Heart left ventricle (tissue), 13 donors: Measurements from ENCODE around the gene ZNG1B.
"Not testable (repeated sequence)": the region's sequence is repeated elsewhere in the genome, so short reads cannot be mapped to it uniquely, and the experiment has no call there.

ENCODE experiments used
- POLR2A ChIP-seq, 2 donors: fragments of 450-650 bp; IDR thresholded peaks; one replicate each; pipeline ENCODE4 v1.6.1; 2017; ENCODE audit warnings: antibody characterized with exemption in 2 of 2, mild to moderate bottlenecking in 2 of 2, moderate library complexity in 2 of 2
- TF ChIP-seq, protein P1 (sequence below), 12 donors: fragments of 200-600 bp; sonication (generic) in 4 of 12; IDR thresholded peaks; one replicate each; pipeline versions ENCODE4 v1.5.0 to v1.8.0; 2018 to 2022; ENCODE audit warnings: antibody characterized with exemption in 12 of 12, mild to moderate bottlenecking in 5 of 12
- donor health status: ischemic (EF 13 %, LVEDD 7.1; RV severe dilation, severe dysfunction).
- donor health status: DM: no; HTN: yes; CAD: no.
- donor health status: DM: no; HTN: no; CAD: no.
- donor health status: ischemic (EF 25% LVEDD 6.9; RV normal size, moderate dysfunction).
- donor health status: ischemic (EF 25% LVEDD 5.7; RV mildly dilated, moderate dysfunction).
- donor health status: ischemic (EF 35%, LVEDD 5.7; RV mildly dilated, moderate dysfunction).
- donor health status: nonischemic (EF 11% LVEDD 7.7; RV severe dilation, severe dysfunction).
- donor health status: DM: yes; HTN: yes; CAD: no.
- donor health status: PGD.
- donor health status: ischemic (EF 29% LVEDD 5.4; RV normal size, mild dysfunction).
- donor health status: nonischemic (EF 23%, LVEDD 6.1; RV moderate dilation, normal function).

DNA sequence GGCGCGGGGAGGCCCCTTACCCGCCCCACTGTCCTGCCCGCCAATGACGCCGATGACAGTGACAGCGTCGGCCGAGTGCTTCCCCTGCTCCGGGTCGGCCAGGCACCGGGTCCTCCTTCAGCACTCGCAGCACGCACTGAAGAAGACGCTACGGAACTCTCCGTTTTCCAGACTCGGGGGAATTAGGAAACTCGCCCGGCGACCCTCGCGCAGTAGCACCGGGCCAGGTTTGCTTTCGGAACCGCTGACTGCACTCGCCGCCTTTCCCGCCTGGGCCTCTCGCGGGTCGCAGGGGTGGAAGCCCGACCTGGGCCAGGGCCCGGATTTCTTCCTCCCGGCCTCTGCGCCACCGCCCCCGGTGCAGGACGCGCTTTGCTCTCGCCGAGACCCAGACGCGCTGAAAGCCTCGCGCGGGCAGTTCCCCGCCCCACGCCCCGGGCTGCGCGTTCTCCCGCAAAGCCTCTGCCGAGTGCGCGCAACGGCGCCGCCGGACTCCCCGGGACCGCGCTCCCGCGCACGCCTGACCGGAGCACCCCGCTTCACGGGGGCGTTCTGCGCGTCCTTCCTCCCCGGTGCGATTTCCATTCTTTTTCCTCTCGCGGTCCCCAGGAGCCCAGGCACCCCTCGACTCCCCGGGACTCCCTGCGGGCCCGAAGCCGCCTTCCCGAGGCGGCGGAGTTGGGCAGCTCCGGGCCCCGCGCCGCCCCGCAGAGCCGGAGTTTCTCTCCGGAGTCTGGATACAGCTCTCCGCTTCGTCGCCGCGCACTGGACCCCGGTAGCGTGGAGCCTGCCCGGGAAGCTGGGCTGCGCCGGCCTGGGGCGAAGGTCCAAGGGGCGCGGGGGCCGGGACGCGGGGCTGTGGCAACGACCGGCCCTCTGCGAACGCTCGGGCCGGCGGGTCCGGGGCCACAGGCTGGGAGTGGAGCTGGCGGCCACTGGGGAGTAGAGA is 65.9 kb downstream of the ZNG1B start:
- TF ChIP-seq, protein P1, sequence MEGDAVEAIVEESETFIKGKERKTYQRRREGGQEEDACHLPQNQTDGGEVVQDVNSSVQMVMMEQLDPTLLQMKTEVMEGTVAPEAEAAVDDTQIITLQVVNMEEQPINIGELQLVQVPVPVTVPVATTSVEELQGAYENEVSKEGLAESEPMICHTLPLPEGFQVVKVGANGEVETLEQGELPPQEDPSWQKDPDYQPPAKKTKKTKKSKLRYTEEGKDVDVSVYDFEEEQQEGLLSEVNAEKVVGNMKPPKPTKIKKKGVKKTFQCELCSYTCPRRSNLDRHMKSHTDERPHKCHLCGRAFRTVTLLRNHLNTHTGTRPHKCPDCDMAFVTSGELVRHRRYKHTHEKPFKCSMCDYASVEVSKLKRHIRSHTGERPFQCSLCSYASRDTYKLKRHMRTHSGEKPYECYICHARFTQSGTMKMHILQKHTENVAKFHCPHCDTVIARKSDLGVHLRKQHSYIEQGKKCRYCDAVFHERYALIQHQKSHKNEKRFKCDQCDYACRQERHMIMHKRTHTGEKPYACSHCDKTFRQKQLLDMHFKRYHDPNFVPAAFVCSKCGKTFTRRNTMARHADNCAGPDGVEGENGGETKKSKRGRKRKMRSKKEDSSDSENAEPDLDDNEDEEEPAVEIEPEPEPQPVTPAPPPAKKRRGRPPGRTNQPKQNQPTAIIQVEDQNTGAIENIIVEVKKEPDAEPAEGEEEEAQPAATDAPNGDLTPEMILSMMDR (IDR thresholded peaks at IDR 0.05), result not testable (repeated sequence)
- not testable (repeated sequence) for TF ChIP-seq POLR2A (IDR thresholded peaks at IDR 0.05)
